DND-41 (cell line): Measurements from ENCODE around the gene ZC3H4.

Experiments used
- CTCF ChIP-seq: IDR thresholded peaks from 2 replicates; pipeline ENCODE4 v1.5.1; 2012; ENCODE audit warnings: borderline replicate concordance, low read length, moderate library complexity, mild to moderate bottlenecking; ENCODE audit not compliant: poor library complexity, severe bottlenecking; ENCODE audit errors: extremely low read depth
- EZH2 ChIP-seq: IDR thresholded peaks from 3 replicates; pipeline ENCODE4 v1.6.1; 2012; ENCODE audit warnings: borderline replicate concordance, low read depth, mild to moderate bottlenecking, moderate library complexity, low read length, inconsistent platforms; ENCODE audit not compliant: severe bottlenecking

- peak; percentile 85 for TF ChIP-seq CTCF
- TF ChIP-seq EZH2 = no peak
These were observed 81.3 kb downstream of the ZC3H4 start for GRCh38 chr19:47032171-47032811.
